ENCODE results near the gene SEMA4C. TPM values are rescaled to one million over a fixed set of nuclear protein-coding genes. Genes with fewer than 3 reads are reported as not detected.

The SEMA4C gene
- total and polyA plus RNA-seq, 9 of the 15 experiments (the other 6 are each of a cell fraction or from before 2014, with no cell fraction given): 0.32 to 59.7 (median 23.9) TPM

GRCh38 chr2:96816127-96816835 is 53.6 kb downstream of the SEMA4C start, which contains the start of gene CNNM3 (continued):
- no peak for TF ChIP-seq CREB5 (CRISPR knock-in tag; IDR thresholded peaks at IDR 0.05)
- no peak for TF ChIP-seq SAFB (IDR thresholded peaks at IDR 0.05; ENCODE audit: borderline replicate concordance, low read depth, low read length)
- TF ChIP-seq, protein P1, sequence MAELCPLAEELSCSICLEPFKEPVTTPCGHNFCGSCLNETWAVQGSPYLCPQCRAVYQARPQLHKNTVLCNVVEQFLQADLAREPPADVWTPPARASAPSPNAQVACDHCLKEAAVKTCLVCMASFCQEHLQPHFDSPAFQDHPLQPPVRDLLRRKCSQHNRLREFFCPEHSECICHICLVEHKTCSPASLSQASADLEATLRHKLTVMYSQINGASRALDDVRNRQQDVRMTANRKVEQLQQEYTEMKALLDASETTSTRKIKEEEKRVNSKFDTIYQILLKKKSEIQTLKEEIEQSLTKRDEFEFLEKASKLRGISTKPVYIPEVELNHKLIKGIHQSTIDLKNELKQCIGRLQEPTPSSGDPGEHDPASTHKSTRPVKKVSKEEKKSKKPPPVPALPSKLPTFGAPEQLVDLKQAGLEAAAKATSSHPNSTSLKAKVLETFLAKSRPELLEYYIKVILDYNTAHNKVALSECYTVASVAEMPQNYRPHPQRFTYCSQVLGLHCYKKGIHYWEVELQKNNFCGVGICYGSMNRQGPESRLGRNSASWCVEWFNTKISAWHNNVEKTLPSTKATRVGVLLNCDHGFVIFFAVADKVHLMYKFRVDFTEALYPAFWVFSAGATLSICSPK (IDR thresholded peaks at IDR 0.05; ENCODE audit: borderline replicate concordance): no peak
- no peak for TF ChIP-seq HDAC2 (IDR thresholded peaks at IDR 0.05)
- no peak for TF ChIP-seq CREBBP (IDR thresholded peaks at IDR 0.05; ENCODE audit: low read depth, low read length)
- TF ChIP-seq PPARD (CRISPR knock-in tag; IDR thresholded peaks at IDR 0.05): no peak
- no peak for TF ChIP-seq CC2D1A (IDR thresholded peaks at IDR 0.05)
- no peak for TF ChIP-seq MEF2A (IDR thresholded peaks at IDR 0.05; ENCODE audit: control insufficient read depth, low read depth, low read length)
- no peak for TF ChIP-seq ZFPM2 (CRISPR knock-in tag; IDR thresholded peaks at IDR 0.05)
- TF ChIP-seq MXD1 (CRISPR knock-in tag; IDR thresholded peaks at IDR 0.05; ENCODE audit: borderline replicate concordance, poor library complexity, severe bottlenecking): no peak
- TF ChIP-seq ELF4 (CRISPR knock-in tag; IDR thresholded peaks at IDR 0.05): no peak
- no peak for TF ChIP-seq ZNF354B (CRISPR knock-in tag; IDR thresholded peaks at IDR 0.05)
- no peak for TF ChIP-seq ZNF717 (CRISPR knock-in tag; IDR thresholded peaks at IDR 0.05)
- TF ChIP-seq, protein P2, sequence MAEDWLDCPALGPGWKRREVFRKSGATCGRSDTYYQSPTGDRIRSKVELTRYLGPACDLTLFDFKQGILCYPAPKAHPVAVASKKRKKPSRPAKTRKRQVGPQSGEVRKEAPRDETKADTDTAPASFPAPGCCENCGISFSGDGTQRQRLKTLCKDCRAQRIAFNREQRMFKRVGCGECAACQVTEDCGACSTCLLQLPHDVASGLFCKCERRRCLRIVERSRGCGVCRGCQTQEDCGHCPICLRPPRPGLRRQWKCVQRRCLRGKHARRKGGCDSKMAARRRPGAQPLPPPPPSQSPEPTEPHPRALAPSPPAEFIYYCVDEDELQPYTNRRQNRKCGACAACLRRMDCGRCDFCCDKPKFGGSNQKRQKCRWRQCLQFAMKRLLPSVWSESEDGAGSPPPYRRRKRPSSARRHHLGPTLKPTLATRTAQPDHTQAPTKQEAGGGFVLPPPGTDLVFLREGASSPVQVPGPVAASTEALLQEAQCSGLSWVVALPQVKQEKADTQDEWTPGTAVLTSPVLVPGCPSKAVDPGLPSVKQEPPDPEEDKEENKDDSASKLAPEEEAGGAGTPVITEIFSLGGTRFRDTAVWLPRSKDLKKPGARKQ (CRISPR knock-in tag; IDR thresholded peaks at IDR 0.05): no peak
- TF ChIP-seq ZNF778 (CRISPR knock-in tag; IDR thresholded peaks at IDR 0.05): no peak
- no peak for TF ChIP-seq PYGO2 (tag; IDR thresholded peaks at IDR 0.05)
- 0 out of 2 replicates have a peak, but pooled peaks have one; percentile 20 for TF ChIP-seq ZKSCAN8 (CRISPR knock-in tag; IDR thresholded peaks at IDR 0.05)
- TF ChIP-seq MAFF (IDR thresholded peaks at IDR 0.05; ENCODE audit: low read length): no peak
- TF ChIP-seq ZNF347 (CRISPR knock-in tag; IDR thresholded peaks at IDR 0.05; ENCODE audit: low read depth): no peak
- TF ChIP-seq XRCC3 (IDR thresholded peaks at IDR 0.05): no peak
- TF ChIP-seq EP300 (IDR thresholded peaks at IDR 0.05; ENCODE audit: low read length): no peak
- no peak for TF ChIP-seq PHB (CRISPR knock-in tag; IDR thresholded peaks at IDR 0.05)
- no peak for TF ChIP-seq SMARCA4 (IDR thresholded peaks at IDR 0.05)
- no peak for TF ChIP-seq STAG1 (CRISPR knock-in tag; IDR thresholded peaks at IDR 0.05; ENCODE audit: borderline replicate concordance)
- TF ChIP-seq ZFP30 (CRISPR knock-in tag; IDR thresholded peaks at IDR 0.05; ENCODE audit: borderline replicate concordance): no peak
- TF ChIP-seq HNRNPUL1 (IDR thresholded peaks at IDR 0.05; ENCODE audit: low read length): no peak
- TF ChIP-seq HNRNPL (IDR thresholded peaks at IDR 0.05; ENCODE audit: low read depth, low read length): peak; percentile 80
- TF ChIP-seq TRIM28 (IDR thresholded peaks at IDR 0.05): no peak; the same call in 1 of the 2 replicates
